ENCODE measurements around the gene G6PC3.
"Not testable (repeated sequence)": the region's sequence is repeated elsewhere in the genome, so short reads cannot be mapped to it uniquely, and the experiment has no call there.

DNA sequence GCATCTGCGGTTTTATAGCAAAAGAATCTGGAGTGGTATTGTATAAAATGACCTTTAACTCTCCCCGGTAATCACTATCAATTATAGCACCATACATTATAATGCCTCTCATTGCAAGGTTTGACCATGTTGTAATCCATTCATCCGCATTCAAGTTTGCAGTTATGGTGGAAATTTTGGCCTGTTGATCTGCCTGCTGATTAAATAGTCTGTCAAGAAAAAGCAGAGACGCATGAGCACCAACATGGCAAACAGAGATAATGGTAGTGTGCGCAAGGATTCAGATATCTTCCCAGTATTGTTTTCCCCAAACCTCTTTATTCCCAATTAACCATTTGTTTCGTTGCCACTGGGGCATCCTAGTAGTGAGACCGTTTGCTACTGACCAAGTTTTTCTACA is 49.3 kb upstream of the G6PC3 start:
- TF ChIP-seq POLR2A (IDR thresholded peaks at IDR 0.05; ENCODE audit: extremely low read depth, insufficient read length); MYC (IDR thresholded peaks at IDR 0.05; ENCODE audit: low read depth, low read length): not testable (repeated sequence)
- TF ChIP-seq, protein P1, sequence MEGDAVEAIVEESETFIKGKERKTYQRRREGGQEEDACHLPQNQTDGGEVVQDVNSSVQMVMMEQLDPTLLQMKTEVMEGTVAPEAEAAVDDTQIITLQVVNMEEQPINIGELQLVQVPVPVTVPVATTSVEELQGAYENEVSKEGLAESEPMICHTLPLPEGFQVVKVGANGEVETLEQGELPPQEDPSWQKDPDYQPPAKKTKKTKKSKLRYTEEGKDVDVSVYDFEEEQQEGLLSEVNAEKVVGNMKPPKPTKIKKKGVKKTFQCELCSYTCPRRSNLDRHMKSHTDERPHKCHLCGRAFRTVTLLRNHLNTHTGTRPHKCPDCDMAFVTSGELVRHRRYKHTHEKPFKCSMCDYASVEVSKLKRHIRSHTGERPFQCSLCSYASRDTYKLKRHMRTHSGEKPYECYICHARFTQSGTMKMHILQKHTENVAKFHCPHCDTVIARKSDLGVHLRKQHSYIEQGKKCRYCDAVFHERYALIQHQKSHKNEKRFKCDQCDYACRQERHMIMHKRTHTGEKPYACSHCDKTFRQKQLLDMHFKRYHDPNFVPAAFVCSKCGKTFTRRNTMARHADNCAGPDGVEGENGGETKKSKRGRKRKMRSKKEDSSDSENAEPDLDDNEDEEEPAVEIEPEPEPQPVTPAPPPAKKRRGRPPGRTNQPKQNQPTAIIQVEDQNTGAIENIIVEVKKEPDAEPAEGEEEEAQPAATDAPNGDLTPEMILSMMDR (IDR thresholded peaks at IDR 0.05; ENCODE audit: low read depth, low read length) = not testable (repeated sequence)

Data from NB4 (cell line).